GM21367 (cell line): ENCODE measurements around the gene HAUS8.

Experiments
- ATAC-seq: cut with Tn5 transposase; IDR thresholded peaks from one replicate; pipeline ENCODE4 v1.9.1; 2021; ENCODE audit not compliant: unreplicated experiment

HAUS8 gene

DNA sequence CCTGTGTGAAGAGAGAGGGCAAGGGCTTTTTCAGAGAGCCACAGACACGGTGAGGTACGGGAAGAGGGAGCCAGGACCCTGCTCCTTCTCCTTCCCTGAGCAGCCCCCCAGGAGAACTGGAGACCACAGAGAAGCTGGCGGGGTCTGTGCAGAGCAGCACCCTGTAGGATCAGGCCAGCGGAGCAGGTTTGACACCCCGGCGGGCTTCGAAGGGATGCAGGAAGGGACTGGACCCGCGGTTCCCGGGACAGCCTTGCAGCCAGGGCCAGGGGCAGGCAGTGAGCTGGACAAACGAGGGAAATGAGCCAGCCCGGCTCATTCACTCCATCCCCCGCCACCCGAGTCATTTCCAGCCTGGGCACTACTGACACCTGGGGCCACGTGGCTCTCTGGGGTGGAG, 70.9 kb downstream of the HAUS8 start:
- no peak for ATAC-seq

DNA sequence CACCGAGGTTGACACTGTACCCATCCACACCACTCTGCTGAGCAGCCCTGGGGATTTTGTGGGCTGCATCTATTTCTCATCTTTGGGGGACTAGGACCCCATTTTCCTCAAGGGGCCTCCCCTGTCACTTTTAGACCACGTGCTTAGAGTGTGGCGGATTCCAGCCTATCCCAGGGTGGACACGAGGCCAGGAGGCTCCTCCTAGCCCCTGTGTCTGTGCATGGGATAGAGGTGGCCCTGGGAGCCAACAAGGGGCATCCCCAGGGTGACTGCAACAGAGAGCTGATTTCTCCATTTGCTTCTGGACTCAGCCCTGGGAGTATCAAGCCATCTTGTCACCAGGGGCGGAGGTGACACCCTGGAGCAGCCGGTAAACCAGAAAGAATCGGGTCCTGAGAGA, 72.8 kb downstream of the HAUS8 start:
- no peak for ATAC-seq

DNA sequence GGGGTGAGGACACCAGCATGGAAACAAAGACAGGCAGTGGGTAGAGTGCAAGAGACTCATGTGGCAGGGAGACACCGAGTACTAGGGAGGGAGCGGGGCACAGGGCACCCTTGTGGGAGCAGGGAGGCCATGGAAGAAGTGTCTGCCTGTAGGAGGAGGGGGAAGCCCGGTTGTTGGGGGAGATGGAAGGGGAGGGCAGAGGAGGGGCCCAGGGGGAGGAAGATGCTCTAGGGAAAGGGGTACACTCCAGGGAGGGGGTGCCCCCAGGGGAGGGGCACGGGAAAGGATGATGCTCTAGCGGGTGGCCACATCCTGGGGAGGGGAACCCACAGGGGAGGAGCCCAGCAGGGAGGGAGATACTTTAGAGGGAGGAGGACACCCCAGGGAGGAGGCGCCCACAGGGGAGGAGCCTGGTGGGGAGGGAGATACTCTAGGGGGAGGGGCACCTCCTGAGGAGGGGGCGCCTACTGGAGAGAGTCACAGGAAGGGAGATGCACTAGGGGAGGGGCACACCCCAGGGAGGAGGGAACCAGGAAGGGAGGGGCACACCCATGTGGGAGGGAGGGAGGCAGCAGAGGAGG, 73.6 kb downstream of the HAUS8 start:
- no peak for ATAC-seq
